SK-N-SH treated with all-trans-retinoic acid at 6 μM for 48 hours (cell line): ENCODE data around the gene EIF2B5.

Experiments
- CREB5 ChIP-seq: fragments of 250-450 bp; sonication (Bioruptor Pico); IDR thresholded peaks from 2 replicates; pipeline ENCODE4 v1.5.1; 2020; ENCODE audit warnings: low read depth, mild to moderate bottlenecking, moderate library complexity
- CSRNP3 ChIP-seq: fragments of 250-450 bp; sonication (Bioruptor Pico); IDR thresholded peaks from 2 replicates; pipeline ENCODE4 v1.5.1; 2021; ENCODE audit warnings: mild to moderate bottlenecking, moderate library complexity
- ESRRG ChIP-seq: fragments of 250-450 bp; sonication (Bioruptor Pico); IDR thresholded peaks from 2 replicates; pipeline ENCODE4 v1.6.1; 2021; ENCODE audit warnings: mild to moderate bottlenecking
- ISL1 ChIP-seq: fragments of 250-450 bp; sonication (Bioruptor Pico); IDR thresholded peaks from 2 replicates; pipeline ENCODE4 v2.1.2; 2022; ENCODE audit warnings: mild to moderate bottlenecking, moderate library complexity
- PATZ1 ChIP-seq: fragments of 250-450 bp; sonication (Bioruptor Pico); IDR thresholded peaks from 2 replicates; pipeline ENCODE4 v1.8.0; 2020; ENCODE audit warnings: mild to moderate bottlenecking, moderate library complexity, borderline replicate concordance
- PPARA ChIP-seq: fragments of 250-450 bp; sonication (Bioruptor Pico); IDR thresholded peaks from 2 replicates; pipeline ENCODE4 v1.5.0; 2020; ENCODE audit warnings: mild to moderate bottlenecking, borderline replicate concordance
- RARB ChIP-seq: fragments of 250-450 bp; sonication (Bioruptor Pico); IDR thresholded peaks from 2 replicates; pipeline ENCODE4 v1.8.0; 2021; ENCODE audit warnings: mild to moderate bottlenecking, moderate library complexity
- ZC3H10 ChIP-seq: fragments of 250-450 bp; sonication (Bioruptor Pico); IDR thresholded peaks from 2 replicates; pipeline ENCODE4 v1.5.1; 2021; ENCODE audit warnings: mild to moderate bottlenecking, moderate library complexity
- ZFP3 ChIP-seq: fragments of 250-450 bp; sonication (Bioruptor Pico); IDR thresholded peaks from 2 replicates; pipeline ENCODE4 v1.5.0; 2020; ENCODE audit warnings: mild to moderate bottlenecking, moderate library complexity
- ZFP30 ChIP-seq: fragments of 450-650 bp; formaldehyde crosslinking; IDR thresholded peaks from 2 replicates; pipeline ENCODE4 v1.5.0; 2022; ENCODE audit warnings: mild to moderate bottlenecking, moderate library complexity
- ZNF70 ChIP-seq: fragments of 450-650 bp; formaldehyde crosslinking; IDR thresholded peaks from 2 replicates; pipeline ENCODE4 v1.5.0; 2020; ENCODE audit warnings: mild to moderate bottlenecking, moderate library complexity

- TF ChIP-seq ZNF70 (CRISPR knock-in tag), result no peak
- no peak for TF ChIP-seq CREB5
- no peak for TF ChIP-seq ISL1 (CRISPR knock-in tag)
- no peak for TF ChIP-seq CSRNP3 (CRISPR knock-in tag)
- no peak for TF ChIP-seq PATZ1
- no peak for TF ChIP-seq ZFP30 (CRISPR knock-in tag)
- no peak for TF ChIP-seq ESRRG
- TF ChIP-seq PPARA (CRISPR knock-in tag), result no peak
- no peak for TF ChIP-seq ZC3H10 (CRISPR knock-in tag)
- TF ChIP-seq ZFP3 (CRISPR knock-in tag), result no peak
- TF ChIP-seq RARB, result no peak
Observed at GRCh38 chr3:184172681-184173373, 37.7 kb downstream of the EIF2B5 start.
